ENCODE results near the gene FARP2. TPM values are rescaled to one million over a fixed set of nuclear protein-coding genes. Genes with fewer than 3 reads are reported as not detected.

The FARP2 gene
- total and polyA plus RNA-seq, 2 experiments from 2014 or later = 16.0 to 22.6 TPM

- peaks cover 32% of the 10 kb centered on the region for H4K20me1 ChIP-seq (replicated peaks; ENCODE audit: insufficient read depth)
- peaks cover 42% of the 10 kb centered on the region for H3K36me3 Mint-ChIP-seq (ENCODE audit: low read depth)
- TF ChIP-seq CTCF (conservative IDR thresholded peaks at IDR 0.05; ENCODE audit: low read depth in 2 of 2) (no peak), CREB1 (CRISPR knock-in tag; IDR thresholded peaks at IDR 0.05; ENCODE audit: low read depth) (no peak), ETS1 (IDR thresholded peaks at IDR 0.05) (no peak), EZH2phosphoT487 (IDR thresholded peaks at IDR 0.05; ENCODE audit: unreplicated experiment) (no peak), ZNF331 (CRISPR knock-in tag; IDR thresholded peaks at IDR 0.05; ENCODE audit: low read depth) (no peak), NANOG (IDR thresholded peaks at IDR 0.05; ENCODE audit: borderline replicate concordance) (no peak), ZNF114 (CRISPR knock-in tag; IDR thresholded peaks at IDR 0.05) (no peak), EZH2 (IDR thresholded peaks at IDR 0.05; ENCODE audit: low read depth, unreplicated experiment) (no peak), JUNB (IDR thresholded peaks at IDR 0.05; ENCODE audit: unreplicated experiment) (no peak), POLR2AphosphoS5 (IDR thresholded peaks at IDR 0.05; ENCODE audit: low read depth) (no peak), STAT1 (IDR thresholded peaks at IDR 0.05; ENCODE audit: unreplicated experiment) (no peak)
- TF ChIP-seq, protein P1, sequence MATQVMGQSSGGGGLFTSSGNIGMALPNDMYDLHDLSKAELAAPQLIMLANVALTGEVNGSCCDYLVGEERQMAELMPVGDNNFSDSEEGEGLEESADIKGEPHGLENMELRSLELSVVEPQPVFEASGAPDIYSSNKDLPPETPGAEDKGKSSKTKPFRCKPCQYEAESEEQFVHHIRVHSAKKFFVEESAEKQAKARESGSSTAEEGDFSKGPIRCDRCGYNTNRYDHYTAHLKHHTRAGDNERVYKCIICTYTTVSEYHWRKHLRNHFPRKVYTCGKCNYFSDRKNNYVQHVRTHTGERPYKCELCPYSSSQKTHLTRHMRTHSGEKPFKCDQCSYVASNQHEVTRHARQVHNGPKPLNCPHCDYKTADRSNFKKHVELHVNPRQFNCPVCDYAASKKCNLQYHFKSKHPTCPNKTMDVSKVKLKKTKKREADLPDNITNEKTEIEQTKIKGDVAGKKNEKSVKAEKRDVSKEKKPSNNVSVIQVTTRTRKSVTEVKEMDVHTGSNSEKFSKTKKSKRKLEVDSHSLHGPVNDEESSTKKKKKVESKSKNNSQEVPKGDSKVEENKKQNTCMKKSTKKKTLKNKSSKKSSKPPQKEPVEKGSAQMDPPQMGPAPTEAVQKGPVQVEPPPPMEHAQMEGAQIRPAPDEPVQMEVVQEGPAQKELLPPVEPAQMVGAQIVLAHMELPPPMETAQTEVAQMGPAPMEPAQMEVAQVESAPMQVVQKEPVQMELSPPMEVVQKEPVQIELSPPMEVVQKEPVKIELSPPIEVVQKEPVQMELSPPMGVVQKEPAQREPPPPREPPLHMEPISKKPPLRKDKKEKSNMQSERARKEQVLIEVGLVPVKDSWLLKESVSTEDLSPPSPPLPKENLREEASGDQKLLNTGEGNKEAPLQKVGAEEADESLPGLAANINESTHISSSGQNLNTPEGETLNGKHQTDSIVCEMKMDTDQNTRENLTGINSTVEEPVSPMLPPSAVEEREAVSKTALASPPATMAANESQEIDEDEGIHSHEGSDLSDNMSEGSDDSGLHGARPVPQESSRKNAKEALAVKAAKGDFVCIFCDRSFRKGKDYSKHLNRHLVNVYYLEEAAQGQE (IDR thresholded peaks at IDR 0.05; ENCODE audit: unreplicated experiment) = no peak
- TF ChIP-seq, protein P2, sequence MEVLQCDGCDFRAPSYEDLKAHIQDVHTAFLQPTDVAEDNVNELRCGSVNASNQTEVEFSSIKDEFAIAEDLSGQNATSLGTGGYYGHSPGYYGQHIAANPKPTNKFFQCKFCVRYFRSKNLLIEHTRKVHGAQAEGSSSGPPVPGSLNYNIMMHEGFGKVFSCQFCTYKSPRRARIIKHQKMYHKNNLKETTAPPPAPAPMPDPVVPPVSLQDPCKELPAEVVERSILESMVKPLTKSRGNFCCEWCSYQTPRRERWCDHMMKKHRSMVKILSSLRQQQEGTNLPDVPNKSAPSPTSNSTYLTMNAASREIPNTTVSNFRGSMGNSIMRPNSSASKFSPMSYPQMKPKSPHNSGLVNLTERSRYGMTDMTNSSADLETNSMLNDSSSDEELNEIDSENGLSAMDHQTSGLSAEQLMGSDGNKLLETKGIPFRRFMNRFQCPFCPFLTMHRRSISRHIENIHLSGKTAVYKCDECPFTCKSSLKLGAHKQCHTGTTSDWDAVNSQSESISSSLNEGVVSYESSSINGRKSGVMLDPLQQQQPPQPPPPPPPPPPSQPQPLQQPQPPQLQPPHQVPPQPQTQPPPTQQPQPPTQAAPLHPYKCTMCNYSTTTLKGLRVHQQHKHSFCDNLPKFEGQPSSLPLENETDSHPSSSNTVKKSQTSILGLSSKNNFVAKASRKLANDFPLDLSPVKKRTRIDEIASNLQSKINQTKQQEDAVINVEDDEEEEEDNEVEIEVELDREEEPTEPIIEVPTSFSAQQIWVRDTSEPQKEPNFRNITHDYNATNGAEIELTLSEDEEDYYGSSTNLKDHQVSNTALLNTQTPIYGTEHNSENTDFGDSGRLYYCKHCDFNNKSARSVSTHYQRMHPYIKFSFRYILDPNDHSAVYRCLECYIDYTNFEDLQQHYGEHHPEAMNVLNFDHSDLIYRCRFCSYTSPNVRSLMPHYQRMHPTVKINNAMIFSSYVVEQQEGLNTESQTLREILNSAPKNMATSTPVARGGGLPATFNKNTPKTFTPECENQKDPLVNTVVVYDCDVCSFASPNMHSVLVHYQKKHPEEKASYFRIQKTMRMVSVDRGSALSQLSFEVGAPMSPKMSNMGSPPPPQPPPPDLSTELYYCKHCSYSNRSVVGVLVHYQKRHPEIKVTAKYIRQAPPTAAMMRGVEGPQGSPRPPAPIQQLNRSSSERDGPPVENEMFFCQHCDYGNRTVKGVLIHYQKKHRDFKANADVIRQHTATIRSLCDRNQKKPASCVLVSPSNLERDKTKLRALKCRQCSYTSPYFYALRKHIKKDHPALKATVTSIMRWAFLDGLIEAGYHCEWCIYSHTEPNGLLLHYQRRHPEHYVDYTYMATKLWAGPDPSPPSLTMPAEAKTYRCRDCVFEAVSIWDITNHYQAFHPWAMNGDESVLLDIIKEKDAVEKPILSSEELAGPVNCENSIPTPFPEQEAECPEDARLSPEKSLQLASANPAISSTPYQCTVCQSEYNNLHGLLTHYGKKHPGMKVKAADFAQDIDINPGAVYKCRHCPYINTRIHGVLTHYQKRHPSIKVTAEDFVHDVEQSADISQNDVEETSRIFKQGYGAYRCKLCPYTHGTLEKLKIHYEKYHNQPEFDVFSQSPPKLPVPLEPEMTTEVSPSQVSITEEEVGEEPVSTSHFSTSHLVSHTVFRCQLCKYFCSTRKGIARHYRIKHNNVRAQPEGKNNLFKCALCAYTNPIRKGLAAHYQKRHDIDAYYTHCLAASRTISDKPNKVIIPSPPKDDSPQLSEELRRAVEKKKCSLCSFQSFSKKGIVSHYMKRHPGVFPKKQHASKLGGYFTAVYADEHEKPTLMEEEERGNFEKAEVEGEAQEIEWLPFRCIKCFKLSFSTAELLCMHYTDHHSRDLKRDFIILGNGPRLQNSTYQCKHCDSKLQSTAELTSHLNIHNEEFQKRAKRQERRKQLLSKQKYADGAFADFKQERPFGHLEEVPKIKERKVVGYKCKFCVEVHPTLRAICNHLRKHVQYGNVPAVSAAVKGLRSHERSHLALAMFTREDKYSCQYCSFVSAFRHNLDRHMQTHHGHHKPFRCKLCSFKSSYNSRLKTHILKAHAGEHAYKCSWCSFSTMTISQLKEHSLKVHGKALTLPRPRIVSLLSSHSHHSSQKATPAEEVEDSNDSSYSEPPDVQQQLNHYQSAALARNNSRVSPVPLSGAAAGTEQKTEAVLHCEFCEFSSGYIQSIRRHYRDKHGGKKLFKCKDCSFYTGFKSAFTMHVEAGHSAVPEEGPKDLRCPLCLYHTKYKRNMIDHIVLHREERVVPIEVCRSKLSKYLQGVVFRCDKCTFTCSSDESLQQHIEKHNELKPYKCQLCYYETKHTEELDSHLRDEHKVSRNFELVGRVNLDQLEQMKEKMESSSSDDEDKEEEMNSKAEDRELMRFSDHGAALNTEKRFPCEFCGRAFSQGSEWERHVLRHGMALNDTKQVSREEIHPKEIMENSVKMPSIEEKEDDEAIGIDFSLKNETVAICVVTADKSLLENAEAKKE (CRISPR knock-in tag; IDR thresholded peaks at IDR 0.05) = no peak
- H3K4me2 ChIP-seq = no peak overlapping the region
- H3K27ac Mint-ChIP-seq = no peak overlapping the region
- H3K9me3 Mint-ChIP-seq = no peaks in the 10 kb centered on the region
- no peaks in the 10 kb centered on the region for H3K9me2 ChIP-seq (ENCODE audit: insufficient read depth)
- H3K27me3 ChIP-seq (ENCODE audit: insufficient read depth) = no peaks in the 10 kb centered on the region
- no peak overlapping the region for H3K4me3 Mint-ChIP-seq
- H2AFZ ChIP-seq = no peak overlapping the region
- no peak overlapping the region for H3K4me3 ChIP-seq
- H3F3A ChIP-seq (replicated peaks; ENCODE audit: low read depth) = no peaks in the 10 kb centered on the region
- no peak for DNase-seq (ENCODE audit: low spot score)
- H3K4me1 ChIP-seq (ENCODE audit: insufficient read depth) = 0 out of 2 replicates have a peak, but pooled peaks cover 2% of the 10 kb centered on the region
- H3K27ac ChIP-seq (ENCODE audit: low read depth) = no peak overlapping the region
- peaks cover 55% of the 10 kb centered on the region for H3K79me2 ChIP-seq (replicated peaks; ENCODE audit: insufficient read depth)
- peaks cover 4% of the 10 kb centered on the region; the same call in 1 of the 3 replicates for H3K4me1 Mint-ChIP-seq
- ATAC-seq = no peak
- H3K27me3 Mint-ChIP-seq (ENCODE audit: insufficient read depth, low read depth, poor library complexity) = no peaks in the 10 kb centered on the region
- no peaks in the 10 kb centered on the region for H3K36me3 ChIP-seq (ENCODE audit: insufficient read depth)
Measured at GRCh38 chr2:241501099-241501541, 145.0 kb downstream of the FARP2 start.

Data from GM23338 (cell line).